ENCODE results near the gene MS4A6E. TPM values are rescaled to one million over a fixed set of nuclear protein-coding genes. Genes with fewer than 3 reads are reported as not detected.

MS4A6E gene
- total RNA-seq, 1 experiment from 2014 or later = not detected

- TF ChIP-seq, protein P1, sequence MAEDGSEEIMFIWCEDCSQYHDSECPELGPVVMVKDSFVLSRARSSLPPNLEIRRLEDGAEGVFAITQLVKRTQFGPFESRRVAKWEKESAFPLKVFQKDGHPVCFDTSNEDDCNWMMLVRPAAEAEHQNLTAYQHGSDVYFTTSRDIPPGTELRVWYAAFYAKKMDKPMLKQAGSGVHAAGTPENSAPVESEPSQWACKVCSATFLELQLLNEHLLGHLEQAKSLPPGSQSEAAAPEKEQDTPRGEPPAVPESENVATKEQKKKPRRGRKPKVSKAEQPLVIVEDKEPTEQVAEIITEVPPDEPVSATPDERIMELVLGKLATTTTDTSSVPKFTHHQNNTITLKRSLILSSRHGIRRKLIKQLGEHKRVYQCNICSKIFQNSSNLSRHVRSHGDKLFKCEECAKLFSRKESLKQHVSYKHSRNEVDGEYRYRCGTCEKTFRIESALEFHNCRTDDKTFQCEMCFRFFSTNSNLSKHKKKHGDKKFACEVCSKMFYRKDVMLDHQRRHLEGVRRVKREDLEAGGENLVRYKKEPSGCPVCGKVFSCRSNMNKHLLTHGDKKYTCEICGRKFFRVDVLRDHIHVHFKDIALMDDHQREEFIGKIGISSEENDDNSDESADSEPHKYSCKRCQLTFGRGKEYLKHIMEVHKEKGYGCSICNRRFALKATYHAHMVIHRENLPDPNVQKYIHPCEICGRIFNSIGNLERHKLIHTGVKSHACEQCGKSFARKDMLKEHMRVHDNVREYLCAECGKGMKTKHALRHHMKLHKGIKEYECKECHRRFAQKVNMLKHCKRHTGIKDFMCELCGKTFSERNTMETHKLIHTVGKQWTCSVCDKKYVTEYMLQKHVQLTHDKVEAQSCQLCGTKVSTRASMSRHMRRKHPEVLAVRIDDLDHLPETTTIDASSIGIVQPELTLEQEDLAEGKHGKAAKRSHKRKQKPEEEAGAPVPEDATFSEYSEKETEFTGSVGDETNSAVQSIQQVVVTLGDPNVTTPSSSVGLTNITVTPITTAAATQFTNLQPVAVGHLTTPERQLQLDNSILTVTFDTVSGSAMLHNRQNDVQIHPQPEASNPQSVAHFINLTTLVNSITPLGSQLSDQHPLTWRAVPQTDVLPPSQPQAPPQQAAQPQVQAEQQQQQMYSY (CRISPR knock-in tag; IDR thresholded peaks at IDR 0.05) = no peak
Measured at GRCh38 chr11:60343094-60343704, 16.1 kb downstream of the MS4A6E start (continued).

- Mint-ChIP-seq H3K4me1 (peaks cover 26% of the 10 kb centered on the region), H3K9me3 (no peaks in the 10 kb centered on the region), H3K4me3 (no peak overlapping the region), H3K27me3 (ENCODE audit: low read depth) (no peaks in the 10 kb centered on the region), H3K36me3 (no peaks in the 10 kb centered on the region), H3K27ac (no peak overlapping the region)
- TF ChIP-seq USF1 (CRISPR knock-in tag; IDR thresholded peaks at IDR 0.05) = no peak
- POLR2A ChIA-PET = no interaction called here
- DNase-seq (ENCODE audit: low spot score) = no peak
- no peak for ATAC-seq
- CTCF ChIA-PET = interaction anchor here (1.6 to 7.0 kb wide), 6 partner anchors 10 to 289 kb away, joined by 3 to 70 read pairs (median 16); no protein-coding TSS in a partner anchor
Measured at GRCh38 chr11:60344146-60344545, 17.1 kb downstream of the MS4A6E start.

GRCh38 chr11:60345489-60345888 is 18.4 kb downstream of the MS4A6E start:
- ATAC-seq (peak; percentile 79), DNase-seq (ENCODE audit: low spot score) (peak; percentile 58)
- no peak overlapping the region for H3K27ac Mint-ChIP-seq
- H3K36me3 Mint-ChIP-seq = no peaks in the 10 kb centered on the region
- no peak overlapping the region for H3K4me3 Mint-ChIP-seq
- ChIA-PET CTCF (interaction anchor here (0.5 to 7.0 kb wide), 30 partner anchors 9 to 417 kb away, joined by 3 to 70 read pairs (median 4); partner anchors contain the start of genes MS4A15 and MS4A4A), POLR2A (no interaction called here)
- no peaks in the 10 kb centered on the region for H3K27me3 Mint-ChIP-seq (ENCODE audit: low read depth)
- peaks cover 11% of the 10 kb centered on the region for H3K9me3 Mint-ChIP-seq
- peaks cover 26% of the 10 kb centered on the region for H3K4me1 Mint-ChIP-seq
- peak; percentile 46 for TF ChIP-seq CTCF (IDR thresholded peaks at IDR 0.05)
- no peak for TF ChIP-seq OVOL2 (CRISPR knock-in tag; IDR thresholded peaks at IDR 0.05; ENCODE audit: borderline replicate concordance)
- no peak for TF ChIP-seq GTF2I (CRISPR knock-in tag; conservative IDR thresholded peaks at IDR 0.05)

- DNase-seq (ENCODE audit: low spot score) (no peak), ATAC-seq (no peak)
- CTCF ChIA-PET = interaction anchor here (1.0 to 7.0 kb wide), 10 partner anchors 13 to 289 kb away, joined by 3 to 70 read pairs (median 4); no protein-coding TSS in a partner anchor
- Mint-ChIP-seq H3K4me1 (peaks cover 20% of the 10 kb centered on the region), H3K27me3 (ENCODE audit: low read depth) (no peaks in the 10 kb centered on the region), H3K36me3 (no peaks in the 10 kb centered on the region), H3K4me3 (no peak overlapping the region), H3K27ac (no peak overlapping the region), H3K9me3 (peaks cover 18% of the 10 kb centered on the region)
- POLR2A ChIA-PET = no interaction called here
- TF ChIP-seq, protein P2, sequence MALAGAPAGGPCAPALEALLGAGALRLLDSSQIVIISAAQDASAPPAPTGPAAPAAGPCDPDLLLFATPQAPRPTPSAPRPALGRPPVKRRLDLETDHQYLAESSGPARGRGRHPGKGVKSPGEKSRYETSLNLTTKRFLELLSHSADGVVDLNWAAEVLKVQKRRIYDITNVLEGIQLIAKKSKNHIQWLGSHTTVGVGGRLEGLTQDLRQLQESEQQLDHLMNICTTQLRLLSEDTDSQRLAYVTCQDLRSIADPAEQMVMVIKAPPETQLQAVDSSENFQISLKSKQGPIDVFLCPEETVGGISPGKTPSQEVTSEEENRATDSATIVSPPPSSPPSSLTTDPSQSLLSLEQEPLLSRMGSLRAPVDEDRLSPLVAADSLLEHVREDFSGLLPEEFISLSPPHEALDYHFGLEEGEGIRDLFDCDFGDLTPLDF (CRISPR knock-in tag; IDR thresholded peaks at IDR 0.05) = no peak
- TF ChIP-seq SOX15 (CRISPR knock-in tag; IDR thresholded peaks at IDR 0.05) = no peak
- no peak for TF ChIP-seq EMX1 (CRISPR knock-in tag; IDR thresholded peaks at IDR 0.05)
- no peak for TF ChIP-seq FOXJ3 (CRISPR knock-in tag; IDR thresholded peaks at IDR 0.05; ENCODE audit: borderline replicate concordance)
- TF ChIP-seq SMAD4 (CRISPR knock-in tag; IDR thresholded peaks at IDR 0.05) = no peak
- no peak for TF ChIP-seq USF1 (CRISPR knock-in tag; IDR thresholded peaks at IDR 0.05)
- no peak for TF ChIP-seq ZNF512 (CRISPR knock-in tag; IDR thresholded peaks at IDR 0.05; ENCODE audit: borderline replicate concordance)
- TF ChIP-seq TEAD1 (CRISPR knock-in tag; IDR thresholded peaks at IDR 0.05) = no peak
Measured at GRCh38 chr11:60347084-60347797, 20.2 kb downstream of the MS4A6E start.
